NCI-H2107 treated with DMSO at 0.1 percent for 48 hours (cell line): ENCODE measurements around the gene GRAMD1C.
"Not testable (repeated sequence)": the region's sequence is repeated elsewhere in the genome, so short reads cannot be mapped to it uniquely, and the experiment has no call there.

Experiments used
- DNase-seq: peaks from one replicate; lab custom pipeline; 2025; ENCODE audit not compliant: unreplicated experiment; lab: John Stamatoyannopoulos, UW

Gene GRAMD1C

GRCh38 chr3:113838631-113839209, at the start of gene GRAMD1C:
GRAMD1C (plus strand) TSS chr3:113838788; CDS start chr3:113838910, 122 bp downstream.
- peak; percentile 81 for DNase-seq

DNA sequence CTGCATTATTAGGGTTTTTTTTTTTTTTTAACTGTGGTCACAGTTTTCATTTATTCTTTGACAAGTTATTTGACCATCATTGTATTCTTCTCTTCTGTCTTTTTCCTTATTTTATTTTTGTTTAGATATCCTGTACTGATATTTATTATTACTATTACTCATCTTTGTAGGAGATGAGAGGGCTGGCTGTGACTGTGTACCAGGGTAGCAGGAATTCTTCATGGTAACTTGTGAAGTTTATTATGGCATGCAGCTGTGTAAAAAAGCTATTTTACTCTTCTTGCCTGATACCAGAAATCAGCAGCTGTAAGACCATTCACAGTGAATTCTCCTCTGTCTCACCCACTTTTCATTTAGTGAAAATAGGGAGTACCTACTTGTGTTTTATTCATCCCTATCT, 47.2 kb upstream of the GRAMD1C start:
- no peak for DNase-seq

DNA sequence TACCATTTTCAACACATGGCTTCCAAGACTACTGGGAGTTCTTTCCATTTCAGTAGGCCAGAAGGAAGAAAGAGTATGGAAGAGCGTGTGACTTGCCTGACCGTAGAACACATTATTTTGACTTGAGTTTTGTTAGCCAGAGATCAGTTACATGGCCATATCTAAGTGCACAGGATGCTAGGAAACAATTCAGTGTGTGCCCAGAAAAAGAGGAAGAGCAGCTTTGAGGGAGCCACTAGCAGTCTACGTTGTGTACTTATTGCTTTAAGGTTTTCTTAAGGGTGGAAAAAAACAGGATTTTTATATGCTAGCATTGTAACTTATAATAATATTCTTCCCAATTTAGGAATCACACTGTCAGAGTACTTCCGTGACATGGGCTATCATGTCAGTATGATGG, 44.1 kb upstream of the GRAMD1C start:
- DNase-seq: no peak

DNA sequence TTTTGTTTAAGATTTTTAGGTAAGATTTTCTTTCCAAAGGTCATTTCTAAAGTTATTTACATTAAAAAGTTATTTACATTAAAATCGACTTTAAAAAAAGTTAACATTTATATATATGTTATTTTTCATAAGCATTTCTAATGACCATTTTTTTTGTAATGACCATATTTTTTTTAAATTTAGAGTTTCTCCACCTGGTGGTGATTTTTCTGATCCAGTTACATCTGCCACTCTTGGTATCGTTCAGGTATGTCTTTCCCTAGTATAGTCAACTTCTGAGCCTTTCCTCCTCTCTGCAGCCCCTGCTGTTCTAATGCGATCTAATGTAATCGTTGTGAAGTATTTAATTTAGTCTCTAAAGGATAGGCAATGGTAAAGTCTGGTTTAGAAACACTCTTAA, 42.9 kb upstream of the GRAMD1C start:
- no peak for DNase-seq

- no peak for DNase-seq
These were observed 35.7 kb upstream of the GRAMD1C start for GRCh38 chr3:113802795-113803455.

DNA sequence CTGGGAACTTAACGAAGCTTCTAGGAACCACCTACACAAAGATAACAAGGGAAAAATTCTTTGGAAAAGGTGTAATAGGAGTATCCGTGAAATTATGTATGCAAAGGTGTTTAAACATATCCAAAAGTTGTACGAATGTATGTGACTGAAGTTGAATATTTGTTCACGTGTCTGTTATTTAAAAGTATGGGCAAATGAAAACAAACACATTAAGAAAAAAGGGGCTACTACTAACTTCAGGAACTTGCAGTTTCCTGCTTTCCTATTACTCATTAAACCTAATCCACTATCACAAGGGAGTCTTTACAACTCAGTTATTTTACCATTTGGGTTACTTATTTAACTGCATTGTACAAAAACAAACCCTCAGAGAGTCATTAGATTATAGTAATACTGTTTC, 33.9 kb upstream of the GRAMD1C start:
- no peak for DNase-seq

- DNase-seq: no peak
These were observed 33.3 kb upstream of the GRAMD1C start for GRCh38 chr3:113805249-113805648.

GRCh38 chr3:113812854-113813253, 25.7 kb upstream of the GRAMD1C start:
- no peak for DNase-seq

DNA sequence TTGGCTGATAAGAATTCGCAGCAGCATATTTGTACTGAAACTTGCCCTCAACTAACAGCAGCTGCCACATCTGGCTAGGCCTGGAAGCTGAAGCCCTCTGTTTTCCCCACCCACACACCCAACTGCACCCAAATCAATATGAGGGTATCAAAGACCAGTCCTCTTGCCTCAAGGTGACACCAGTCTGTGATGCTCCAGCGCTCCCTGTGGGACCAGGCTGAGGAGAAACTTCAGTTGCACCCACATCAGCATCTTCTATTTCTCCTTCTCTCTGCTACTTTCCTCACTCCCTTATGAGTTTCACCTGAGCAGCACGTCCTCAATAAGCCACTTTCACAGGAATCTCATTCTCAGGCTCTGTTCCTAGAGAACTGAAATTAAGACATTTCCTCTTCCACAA, 18.7 kb upstream of the GRAMD1C start:
- no peak for DNase-seq

DNA sequence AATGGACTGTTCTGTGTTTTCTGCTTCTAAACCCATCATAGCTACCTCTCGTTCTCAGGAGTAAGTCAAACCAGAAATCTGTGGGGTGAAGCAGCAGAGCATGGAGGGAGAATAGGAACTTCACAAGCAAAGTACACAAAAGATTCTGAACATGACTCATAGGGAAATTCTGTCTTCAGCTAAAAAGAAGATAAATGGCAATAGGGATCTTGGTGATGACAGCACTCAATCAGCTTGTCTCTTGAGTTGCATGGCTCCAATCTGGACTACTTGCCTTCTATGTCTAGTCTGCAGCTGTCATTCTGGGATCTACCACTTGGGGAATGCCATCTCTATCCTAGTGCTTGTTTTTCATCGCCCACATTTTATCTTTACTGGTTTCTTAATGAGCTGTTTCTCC, 13.5 kb upstream of the GRAMD1C start:
- no peak for DNase-seq

DNA sequence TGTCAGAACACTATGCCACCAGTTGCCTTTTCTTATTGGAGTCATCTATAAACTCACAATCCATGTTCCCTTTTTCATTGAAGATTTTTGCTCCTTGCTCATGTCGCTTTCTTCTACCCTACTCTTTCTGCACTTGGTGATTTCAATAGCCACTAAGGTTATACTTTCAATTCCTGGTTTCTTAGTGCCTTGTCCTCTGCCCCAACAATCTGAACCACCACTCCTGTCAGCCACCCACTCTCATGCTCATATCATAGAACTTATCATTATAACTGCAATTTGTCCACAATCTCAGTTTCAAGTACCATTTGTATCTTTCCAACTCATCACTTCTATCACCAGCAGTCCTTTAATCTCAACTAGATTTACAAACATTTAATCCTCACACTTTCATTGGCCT, 10.0 kb upstream of the GRAMD1C start:
- DNase-seq: no peak

- DNase-seq: no peak
These were observed 8.8 kb upstream of the GRAMD1C start for GRCh38 chr3:113829576-113830354.

DNA sequence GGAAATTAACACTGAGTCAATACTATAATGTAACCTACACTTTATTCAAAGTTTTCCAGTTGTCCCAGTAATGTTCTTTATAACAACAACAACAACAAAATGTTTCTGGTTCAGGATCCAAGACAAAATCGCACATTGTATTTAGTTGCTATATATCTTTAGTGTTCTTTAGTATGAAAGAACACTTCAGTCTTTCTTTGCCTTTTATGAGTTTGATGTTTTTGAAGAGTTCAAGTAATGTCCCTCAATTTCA, 7.6 kb upstream of the GRAMD1C start:
- DNase-seq: no peak

DNA sequence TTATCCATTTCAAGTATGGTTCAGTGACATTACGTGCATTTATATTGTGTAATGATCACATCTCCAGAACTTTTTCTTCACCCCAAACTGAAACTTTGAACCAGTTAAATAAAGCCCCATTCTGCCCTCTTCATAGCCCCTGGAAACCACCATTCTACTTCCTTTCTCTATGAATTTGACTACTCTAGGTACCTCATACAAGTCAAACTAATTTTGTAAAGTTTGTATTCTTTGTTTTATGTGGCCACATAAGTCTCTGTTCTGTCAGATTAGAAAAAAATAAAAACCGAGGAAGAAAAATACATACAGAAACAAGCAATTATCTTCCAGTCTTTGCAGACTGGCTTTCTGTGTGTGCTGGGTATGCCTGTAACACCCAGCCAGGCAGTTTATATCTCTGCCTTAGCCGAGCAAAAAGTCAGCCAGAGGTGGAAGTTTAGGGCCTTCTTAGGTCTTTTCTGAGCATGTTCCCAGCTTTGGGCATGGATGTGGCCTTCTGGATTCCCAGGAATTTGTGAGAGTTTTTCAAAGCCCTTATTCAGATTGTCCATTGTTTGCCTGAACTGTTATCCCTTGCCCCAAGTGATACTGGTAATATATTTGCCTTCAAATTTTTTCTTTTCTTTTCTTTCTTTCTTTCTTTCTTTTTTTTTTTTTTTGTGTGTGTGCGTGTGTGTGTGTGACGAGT, 6.0 kb upstream of the GRAMD1C start:
- DNase-seq: no peak

DNA sequence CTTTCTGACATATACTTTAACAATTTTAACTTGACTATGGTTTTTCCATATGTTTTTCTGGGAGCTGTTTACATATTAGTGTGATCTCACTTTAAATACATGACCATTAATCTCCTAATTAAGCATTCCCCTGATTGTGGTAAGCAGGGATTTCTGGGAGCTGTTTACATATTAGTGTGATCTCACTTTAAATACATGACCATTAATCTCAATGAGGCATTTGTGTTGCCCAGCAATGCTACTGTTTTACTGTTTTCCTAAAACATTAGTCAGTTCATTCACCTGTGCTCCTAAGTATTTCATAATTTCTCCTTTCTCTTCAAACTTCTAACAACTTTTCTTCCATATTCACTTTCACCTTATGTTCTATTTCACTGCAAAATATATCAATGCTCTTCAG, 3.6 kb upstream of the GRAMD1C start:
- no peak for DNase-seq

DNA sequence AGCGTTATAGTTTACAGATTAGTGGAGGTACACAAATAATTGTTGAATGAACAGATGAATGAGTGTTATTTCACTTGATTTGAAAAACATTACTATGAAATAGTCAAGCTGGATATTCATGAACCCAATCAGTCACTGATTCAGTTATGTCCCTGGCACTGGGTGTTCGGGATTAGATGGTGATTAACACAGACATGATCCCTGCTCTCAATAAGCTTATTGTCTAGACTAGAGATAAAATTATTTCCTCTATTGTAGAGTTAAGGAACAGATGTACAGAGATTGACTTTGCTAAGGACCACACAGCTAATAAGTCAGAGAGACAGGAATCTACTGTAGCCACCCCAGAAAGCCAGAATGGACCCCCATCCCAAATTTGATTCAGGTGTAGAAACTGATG, 963 bp downstream of the GRAMD1C start:
- no peak for DNase-seq

DNA sequence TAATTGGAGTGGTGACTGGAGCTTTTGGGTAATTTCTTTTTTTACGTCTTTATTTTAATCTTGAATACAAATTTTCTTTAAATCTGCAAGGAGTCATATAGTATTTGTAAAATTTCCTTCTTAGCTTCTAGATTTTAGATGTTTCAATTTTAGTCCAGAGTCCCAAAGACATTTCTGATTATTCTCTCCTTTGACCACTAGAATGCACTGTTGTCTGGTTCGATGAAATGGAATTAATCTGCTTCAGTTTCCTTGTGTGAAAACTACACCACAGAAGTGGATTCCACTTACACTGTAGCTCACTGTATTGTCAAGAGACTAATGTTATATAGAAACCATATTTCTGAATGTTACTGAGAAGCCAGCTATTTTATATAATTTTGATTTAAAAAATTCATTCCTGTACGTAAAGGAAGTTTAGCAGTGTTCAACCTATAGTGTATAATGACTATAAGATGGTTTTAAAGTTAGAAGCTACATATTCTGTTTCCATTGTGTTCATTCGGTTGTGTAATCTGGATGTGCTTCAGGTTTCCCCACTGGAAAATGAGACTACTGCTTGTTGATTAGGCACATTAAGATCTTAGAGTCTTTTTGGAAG, 6.1 kb downstream of the GRAMD1C start:
- peak; percentile 78 for DNase-seq

DNA sequence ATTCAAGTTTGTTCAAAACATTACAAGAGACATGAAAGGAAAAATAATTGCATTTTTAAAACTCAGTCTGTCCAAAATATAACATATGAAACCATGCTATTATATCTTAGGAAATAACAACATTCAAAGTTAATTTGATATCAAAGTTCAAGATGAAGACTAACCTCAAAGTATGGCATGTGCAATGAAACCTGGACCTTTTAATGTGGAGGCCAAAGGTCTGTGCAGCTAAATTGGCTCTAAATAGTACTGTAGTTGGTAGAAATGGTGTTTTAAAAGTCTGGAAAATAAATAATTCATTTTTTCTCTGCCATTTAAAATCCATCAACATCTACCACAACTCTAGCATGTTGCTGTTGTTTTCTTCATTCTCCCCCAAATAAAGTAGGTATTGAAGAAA, 8.7 kb downstream of the GRAMD1C start:
- no peak for DNase-seq

- no peak for DNase-seq
These were observed 9.3 kb downstream of the GRAMD1C start for GRCh38 chr3:113847664-113848461.

DNA sequence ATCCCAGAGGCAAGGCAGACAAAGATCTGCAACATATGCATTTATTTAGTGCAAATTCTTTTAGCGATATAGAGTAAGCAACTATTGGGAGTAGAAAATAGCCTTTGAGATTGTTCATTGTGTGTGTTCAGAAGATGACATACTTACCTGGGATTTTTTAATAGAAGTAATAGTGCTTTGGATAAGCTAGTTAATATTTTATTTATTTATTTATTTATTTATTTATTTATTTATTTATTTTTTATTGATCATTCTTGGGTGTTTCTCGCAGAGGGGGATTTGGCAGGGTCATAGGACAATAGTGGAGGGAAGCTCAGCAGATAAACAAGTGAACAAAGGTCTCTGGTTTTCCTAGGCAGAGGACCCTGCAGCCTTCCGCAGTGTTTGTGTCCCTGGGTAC, 10.5 kb downstream of the GRAMD1C start:
- not testable (repeated sequence) for DNase-seq

- DNase-seq: not testable (repeated sequence)
These were observed 11.3 kb downstream of the GRAMD1C start for GRCh38 chr3:113849841-113850240.
